ENCODE data around the gene SSBP1. TPM values are rescaled to one million over a fixed set of nuclear protein-coding genes. Genes with fewer than 3 reads are reported as not detected.

SSBP1 gene
- total and polyA plus RNA-seq, 2 donors (not counting 3 experiments of a cell fraction or from before 2014, with no cell fraction given) = 77.9 to 169 TPM

GRCh38 chr7:141717450-141717849 lies 20.7 kb upstream of the SSBP1 start:
- Histone ChIP-seq H3K9me3 (replicated peaks; ENCODE audit: control insufficient read depth, insufficient read depth, low read length) (no peaks in the 10 kb centered on the region), H3K27ac (ENCODE audit: insufficient read depth, low read depth, low read length) (no peak overlapping the region), H3K4me3 (replicated peaks in 1 of 3; ENCODE audit: insufficient read depth in 1 of 3, low read depth in 1 of 3, low read length in 3 of 3) (no peak overlapping the region), H3K36me3 (ENCODE audit: control insufficient read depth in 2 of 2, extremely low read depth in 1 of 2, insufficient read depth in 2 of 2, low read length in 2 of 2) (no peaks in the 10 kb centered on the region), H3K4me2 (ENCODE audit: insufficient read depth, low read length) (no peak overlapping the region), H3K9me1 (replicated peaks; ENCODE audit: control insufficient read depth, extremely low read depth, insufficient read depth, low read length) (no peaks in the 10 kb centered on the region), H2AFZ (ENCODE audit: low read depth, low read length) (no peak overlapping the region), H3K4me1 (ENCODE audit: control insufficient read depth, extremely low read depth, insufficient read depth, low read length) (no peaks in the 10 kb centered on the region), H3K79me2 (ENCODE audit: control insufficient read depth, insufficient read depth, low read length) (no peaks in the 10 kb centered on the region), H3K9ac (replicated peaks; ENCODE audit: extremely low read depth, insufficient read depth, low read length) (no peak overlapping the region), H4K20me1 (replicated peaks; ENCODE audit: control insufficient read depth, extremely low read depth, insufficient read depth, low read length) (no peaks in the 10 kb centered on the region), H3K27me3 (ENCODE audit: control insufficient read depth in 2 of 2, insufficient read depth in 2 of 2, low read length in 2 of 2) (peaks cover 2 to 3% of the 10 kb centered on the region in 2 experiments)
- ChIA-PET CTCF (interaction anchor here (1.6 kb wide), 2 partner anchors 9 to 63 kb away, joined by 4 to 5 read pairs; no protein-coding TSS in a partner anchor), POLR2A (no interaction called here)
- FAIRE-seq = no peak
- intact Hi-C loops (cut with micrococcal nuclease) (no loop called here), dilution Hi-C loops (cut with MboI; ENCODE audit: extremely low pct_ligation_motif_present, low sequenced_read_pairs) (no loop called here)
- DNase-seq (ENCODE audit: low read depth, low spot score) = no peak
- BruUV-seq (replicated peaks) = no TSS peak
- TF ChIP-seq EZH2 (IDR thresholded peaks at IDR 0.05; ENCODE audit: borderline replicate concordance, low read depth, low read length, severe bottlenecking) = no peak
- TF ChIP-seq POLR2A (IDR thresholded peaks at IDR 0.05; ENCODE audit: low read depth, low read length) = no peak
- no peak for TF ChIP-seq FOS (IDR thresholded peaks at IDR 0.05; ENCODE audit: borderline replicate concordance, insufficient read depth, low read length)
- no peak for TF ChIP-seq GATA2 (IDR thresholded peaks at IDR 0.05; ENCODE audit: insufficient read depth, insufficient read length, low read depth, low read length)
- no peak for TF ChIP-seq POLR2AphosphoS5 (IDR thresholded peaks at IDR 0.05; ENCODE audit: insufficient read depth, low read depth, low read length)
- TF ChIP-seq CTCF (IDR thresholded peaks at IDR 0.05; ENCODE audit: extremely low read depth in 1 of 2, insufficient read depth in 1 of 2, low read depth in 1 of 2, low read length in 2 of 2) = no peak
- TF ChIP-seq MYC (IDR thresholded peaks at IDR 0.05; ENCODE audit: low read depth, low read length) = no peak
- no peak for TF ChIP-seq JUN (IDR thresholded peaks at IDR 0.05; ENCODE audit: borderline replicate concordance, insufficient read depth, insufficient read length, low read depth)
- no peak for TF ChIP-seq MAX (IDR thresholded peaks at IDR 0.05; ENCODE audit: insufficient read depth, insufficient read length)

Data from endothelial cell of umbilical vein (primary cell).